ENCODE results near the gene ZBTB16.

The ZBTB16 gene

DNA sequence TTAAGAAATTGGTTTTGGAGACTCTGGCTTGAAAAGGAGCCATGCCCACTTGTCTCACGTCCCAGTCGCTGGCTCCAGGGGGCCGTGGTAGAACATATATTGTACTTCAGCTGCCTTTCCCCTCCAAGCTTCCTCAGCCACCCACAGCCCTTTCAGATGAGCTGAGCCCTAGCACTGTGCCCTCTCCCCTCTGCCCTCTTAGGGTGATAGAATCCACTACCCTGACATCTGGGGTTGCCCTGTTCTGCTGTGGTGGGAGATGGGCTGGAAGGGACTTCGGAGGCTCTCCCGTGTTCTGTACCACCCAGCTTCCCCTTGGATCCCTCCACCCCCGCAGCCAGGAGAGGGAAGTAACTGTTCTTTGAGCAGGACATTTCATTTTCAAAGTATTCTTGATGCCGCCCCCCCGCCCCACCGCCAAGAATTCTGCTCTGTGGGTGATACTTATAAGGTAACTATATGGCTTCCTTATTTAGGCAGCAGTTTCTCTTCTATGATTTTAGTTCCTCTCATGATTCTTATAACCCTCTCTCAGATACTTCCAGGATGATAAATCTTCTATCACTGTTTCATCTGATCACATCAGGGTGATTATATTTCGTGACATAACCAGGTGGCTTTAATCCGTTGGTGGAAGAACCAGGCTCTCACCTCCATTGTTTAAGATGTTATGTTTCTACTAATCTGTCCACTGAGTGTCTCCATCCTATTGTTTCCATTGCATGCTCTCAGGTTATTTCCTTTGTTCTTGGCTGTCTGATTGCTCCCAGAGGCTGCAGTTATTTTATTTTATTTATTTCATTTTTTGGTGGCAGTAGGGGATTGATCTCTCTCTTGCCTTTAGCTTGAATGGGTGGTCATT is 24.1 kb downstream of the ZBTB16 start:
- no peak for DNase-seq (ENCODE audit: low read depth in 2 of 2)

GRCh38 chr11:114084414-114084813 is 24.9 kb downstream of the ZBTB16 start:
- no peak for DNase-seq (ENCODE audit: low read depth in 2 of 2)

- no peak for DNase-seq (ENCODE audit: low read depth in 2 of 2)
Observed at GRCh38 chr11:114085965-114086793, 26.7 kb downstream of the ZBTB16 start.

DNA sequence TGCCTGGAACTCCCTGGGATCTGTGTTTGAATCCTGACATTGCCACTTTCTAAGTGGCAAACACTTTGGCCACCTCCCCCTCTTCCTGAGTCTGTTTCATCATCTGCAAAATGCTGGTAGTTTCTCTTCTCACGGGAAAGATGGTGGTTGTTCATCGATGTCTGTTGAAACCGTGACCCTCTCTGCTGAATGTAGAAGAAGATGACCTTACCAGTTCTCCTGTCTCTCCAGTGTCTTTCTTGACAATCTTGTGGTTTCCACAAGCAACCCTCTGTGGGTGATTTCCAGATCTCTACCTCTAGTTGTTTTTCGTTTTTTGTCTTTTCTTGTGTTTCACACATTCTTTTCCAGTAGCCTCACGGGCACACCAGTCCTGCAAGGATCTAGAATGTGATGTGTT is 27.5 kb downstream of the ZBTB16 start:
- DNase-seq (ENCODE audit: low read depth in 2 of 2): no peak

DNA sequence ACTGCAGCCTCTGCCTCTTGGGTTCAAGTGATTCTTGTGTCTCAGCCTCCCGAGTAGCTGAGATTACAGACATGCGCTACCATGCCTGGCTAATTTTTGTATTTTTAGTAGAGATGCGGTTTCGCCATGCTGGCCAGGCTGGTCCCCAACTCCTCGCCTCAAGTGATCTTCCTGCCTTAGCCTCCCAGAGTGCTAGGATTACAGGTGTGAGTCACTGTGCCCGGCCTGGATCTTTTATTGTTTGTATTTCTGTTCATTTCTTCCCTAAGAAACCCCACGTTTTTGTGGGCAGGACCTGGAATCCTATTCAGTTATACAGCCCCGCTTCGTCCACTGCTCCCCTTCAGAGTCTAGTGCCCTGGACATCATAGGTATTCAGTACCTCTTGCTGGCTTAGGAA is 28.7 kb downstream of the ZBTB16 start:
- DNase-seq (ENCODE audit: low read depth in 2 of 2): no peak

DNA sequence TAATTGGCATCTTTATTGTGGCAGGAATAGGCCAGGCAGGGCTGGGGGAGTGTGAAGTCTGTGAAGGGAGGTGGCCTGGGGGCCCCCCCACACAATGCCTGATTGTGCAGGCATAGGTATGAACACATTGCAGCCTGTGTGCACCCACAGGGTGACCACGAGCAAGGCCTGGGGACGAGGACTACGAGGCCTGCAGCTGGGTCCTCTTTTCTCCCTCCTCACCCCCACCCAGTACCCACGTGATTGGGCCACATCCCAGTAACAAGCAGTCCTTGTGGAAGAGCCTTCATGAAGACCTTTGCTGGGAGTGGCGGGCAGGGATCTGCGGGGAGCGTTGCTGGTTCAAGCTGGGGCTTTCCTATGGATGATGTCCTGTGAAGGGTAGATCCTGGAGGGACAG is 29.3 kb downstream of the ZBTB16 start:
- no peak for DNase-seq (ENCODE audit: low read depth in 2 of 2)

DNA sequence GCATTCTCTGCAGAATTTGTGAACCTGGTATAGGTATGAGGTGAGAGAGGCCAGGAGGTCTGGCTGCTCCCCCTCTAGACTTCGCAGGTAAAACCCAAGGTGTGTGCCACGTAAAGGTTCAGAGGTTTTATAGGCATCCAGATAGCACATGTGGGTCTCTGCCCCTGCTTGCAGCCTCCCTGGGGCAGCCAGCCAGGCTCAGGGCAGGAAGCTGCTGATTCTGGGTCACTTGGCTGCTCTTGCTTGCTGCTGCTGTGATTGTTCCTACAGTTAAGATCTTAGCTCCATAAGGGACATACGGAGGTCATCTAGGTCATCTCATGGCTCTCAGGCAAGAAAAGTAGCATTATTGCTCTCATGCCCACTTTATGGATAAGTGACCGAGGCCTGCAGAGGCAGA is 30.2 kb downstream of the ZBTB16 start:
- no peak for DNase-seq (ENCODE audit: low read depth in 2 of 2)

- no peak for DNase-seq (ENCODE audit: low read depth in 2 of 2)
Observed at GRCh38 chr11:114090225-114090910, 30.9 kb downstream of the ZBTB16 start.

DNA sequence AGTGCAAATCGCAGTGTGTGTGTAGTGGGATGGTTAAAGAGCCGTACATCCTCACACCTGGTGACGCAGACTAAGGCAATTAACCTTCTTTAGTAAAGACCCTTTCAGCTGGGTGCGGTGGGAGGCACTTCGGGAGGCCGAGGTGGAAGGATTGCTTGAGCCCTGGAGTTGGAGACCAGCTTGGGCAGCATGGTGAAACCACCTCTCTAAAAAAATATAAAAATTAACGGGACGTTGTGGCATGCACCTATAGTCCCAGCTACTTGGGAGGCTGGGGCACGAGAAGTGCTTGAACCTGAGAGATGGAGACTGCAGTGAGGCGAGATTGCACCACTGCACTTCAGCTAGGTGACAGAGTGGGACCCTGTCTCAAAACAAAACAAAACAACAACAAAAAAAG is 31.5 kb downstream of the ZBTB16 start:
- no peak for DNase-seq (ENCODE audit: low read depth in 2 of 2)

- DNase-seq (ENCODE audit: low read depth in 2 of 2): no peak
Observed at GRCh38 chr11:114091516-114092397, 32.2 kb downstream of the ZBTB16 start.

DNA sequence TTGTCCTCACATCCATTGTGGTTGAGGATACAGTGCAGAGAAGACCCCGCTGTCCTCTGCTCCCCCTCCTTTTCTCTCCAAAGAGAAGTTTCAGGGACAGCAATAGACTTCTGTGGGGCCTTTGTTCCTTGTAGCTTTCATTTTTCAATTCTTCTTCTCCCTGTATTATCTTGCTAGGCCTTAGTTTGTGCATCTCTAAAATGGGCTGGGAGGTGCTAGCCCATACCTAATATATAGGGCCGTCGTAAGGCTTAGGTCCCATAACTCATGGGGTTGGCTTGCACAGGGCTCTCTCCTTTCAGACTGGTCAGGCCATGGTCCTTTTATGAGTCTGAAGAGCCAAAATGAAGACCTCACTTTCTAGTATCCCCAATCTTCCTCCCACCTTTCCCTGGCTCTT is 33.0 kb downstream of the ZBTB16 start:
- DNase-seq (ENCODE audit: low read depth in 2 of 2): no peak

GRCh38 chr11:114092953-114093352 is 33.4 kb downstream of the ZBTB16 start:
- no peak for DNase-seq (ENCODE audit: low read depth in 2 of 2)

- DNase-seq (ENCODE audit: low read depth in 2 of 2): no peak
Observed at GRCh38 chr11:114094516-114094915, 35.0 kb downstream of the ZBTB16 start.

DNA sequence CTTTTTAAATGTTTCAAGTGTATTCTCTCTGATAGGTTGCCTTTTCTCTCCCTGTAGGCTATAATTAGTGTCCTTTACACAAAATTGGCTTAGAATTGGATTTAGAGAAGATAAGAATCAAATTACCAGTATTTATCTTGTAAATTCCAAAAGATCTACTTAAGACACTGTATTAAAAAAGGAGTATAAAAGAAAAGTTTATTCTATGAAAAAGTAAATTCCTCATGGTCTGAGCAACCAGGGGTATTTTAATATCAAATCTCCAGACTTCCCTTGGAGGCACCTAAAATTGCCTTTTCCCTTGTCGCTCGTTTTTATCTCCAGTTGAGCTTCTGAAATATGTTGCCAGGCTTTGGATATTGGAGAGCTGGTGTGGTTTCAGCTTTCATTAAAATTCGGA is 36.4 kb downstream of the ZBTB16 start:
- DNase-seq (ENCODE audit: low read depth in 2 of 2): no peak

GRCh38 chr11:114097832-114098231 is 38.3 kb downstream of the ZBTB16 start:
- DNase-seq (ENCODE audit: low read depth in 2 of 2): no peak

DNA sequence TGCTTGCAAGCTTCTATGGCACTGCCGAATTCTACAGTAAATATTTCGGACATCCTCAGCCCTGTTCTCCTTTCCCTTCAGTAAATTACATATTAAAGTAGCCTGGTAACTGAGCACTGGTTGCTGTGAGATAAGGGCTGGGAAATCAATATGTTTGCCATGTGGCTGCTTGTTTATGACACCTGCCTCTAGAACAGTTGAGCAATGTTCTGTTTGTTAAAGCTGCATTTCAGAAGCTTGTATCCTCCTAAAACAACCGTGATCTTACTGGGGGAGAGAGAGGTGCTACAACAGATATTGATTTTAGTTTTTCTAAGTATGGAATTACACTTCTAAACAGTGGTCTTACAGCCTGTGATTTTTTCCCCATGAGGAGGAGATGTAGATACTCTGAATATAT is 39.4 kb downstream of the ZBTB16 start:
- no peak for DNase-seq (ENCODE audit: low read depth in 2 of 2)

- no peak for DNase-seq (ENCODE audit: low read depth in 2 of 2)
Observed at GRCh38 chr11:114099392-114100178, 40.1 kb downstream of the ZBTB16 start.

DNA sequence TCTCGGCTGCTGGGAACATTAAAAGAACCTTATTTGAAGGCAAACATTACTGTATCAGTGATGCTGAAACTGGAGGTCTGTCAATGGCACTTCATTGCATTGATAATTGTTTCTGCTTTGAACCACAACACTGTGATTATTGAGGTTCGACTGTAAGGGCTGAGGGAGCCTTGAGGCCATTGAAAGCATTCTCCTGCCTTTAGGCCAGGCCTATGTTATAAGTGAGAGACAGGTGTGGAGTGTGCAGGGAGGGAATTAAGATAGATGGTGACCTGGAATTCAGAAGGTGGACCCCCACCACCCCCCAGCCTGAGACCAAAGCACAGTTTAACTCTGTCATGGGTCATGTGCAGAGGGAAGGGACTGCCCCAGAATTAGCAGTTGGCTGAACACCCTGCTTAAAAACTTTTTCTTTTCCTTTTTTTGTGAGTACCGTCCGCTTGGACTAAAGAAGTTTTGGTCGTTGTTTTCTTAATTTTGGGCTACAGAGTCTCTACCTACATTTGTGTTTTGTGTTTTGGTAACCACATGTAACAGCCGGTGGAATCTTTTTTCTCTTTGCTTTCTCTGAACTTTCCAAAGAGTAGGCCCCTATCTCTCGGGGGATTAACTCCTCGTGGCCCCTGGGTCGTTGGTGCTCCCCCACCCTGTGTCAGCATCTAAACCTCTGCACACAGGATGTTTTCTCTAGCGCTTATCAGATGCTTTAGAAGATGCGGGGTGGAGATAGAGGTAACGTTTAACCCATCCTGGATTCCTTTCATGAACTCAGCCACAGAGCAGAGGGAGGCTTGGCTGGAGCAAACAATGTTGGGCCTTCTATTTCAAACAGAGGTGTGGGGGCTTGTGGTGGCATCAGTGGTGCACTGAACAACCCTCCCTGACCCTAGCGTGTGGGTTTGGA is 43.7 kb downstream of the ZBTB16 start:
- no peak for DNase-seq (ENCODE audit: low read depth in 2 of 2)

DNA sequence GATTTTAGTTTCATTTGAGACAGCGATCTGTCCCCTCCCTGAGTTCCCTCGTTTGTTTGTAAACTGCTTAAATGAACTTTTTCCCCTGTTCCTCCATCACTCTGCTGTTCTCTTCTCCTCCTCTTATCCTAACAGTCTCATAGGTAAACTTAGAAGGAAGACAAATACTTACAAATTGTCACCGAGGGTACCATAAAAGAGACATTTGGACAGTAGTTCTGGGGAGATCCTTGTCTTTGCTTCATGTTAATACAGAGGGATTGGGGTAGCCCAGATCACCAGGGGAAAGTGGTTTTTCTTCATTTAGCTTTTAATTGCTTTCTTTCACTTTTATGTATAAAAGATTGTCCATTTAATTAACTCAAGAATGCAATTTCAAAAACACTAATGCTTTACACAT is 46.1 kb downstream of the ZBTB16 start:
- no peak for DNase-seq (ENCODE audit: low read depth in 2 of 2)

GRCh38 chr11:114106047-114106446 is 46.5 kb downstream of the ZBTB16 start:
- no peak for DNase-seq (ENCODE audit: low read depth in 2 of 2)
